HepG2 (cell line): ENCODE results near the gene NEURL1.

Source experiments
- CREM ChIP-seq, 2 experiments: sonication (generic) in 1 of 2; formaldehyde crosslinking in 1 of 2; IDR thresholded peaks; 2 replicates each; pipeline versions ENCODE4 v1.4.0 to v1.6.1; 2016 to 2020; ENCODE audit warnings: antibody characterized with exemption in 1 of 2, mild to moderate bottlenecking in 1 of 2, missing genetic modification reagents in 1 of 2
- CTCF ChIP-seq: sonication (generic); formaldehyde crosslinking; IDR thresholded peaks from 2 replicates; pipeline ENCODE4 v1.5.0; 2020; ENCODE audit warnings: mild to moderate bottlenecking, missing genetic modification reagents, moderate library complexity
- ZNF44 ChIP-seq: sonication (generic); formaldehyde crosslinking; IDR thresholded peaks from 2 replicates; pipeline ENCODE4 v1.5.1; 2020; ENCODE audit warnings: mild to moderate bottlenecking, missing genetic modification reagents

- TF ChIP-seq CREM (IDR thresholded peaks at IDR 0.05) (no peak), CREM (CRISPR knock-in tag; IDR thresholded peaks at IDR 0.05) (no peak), CTCF (CRISPR knock-in tag) (no peak), ZNF44 (CRISPR knock-in tag) (no peak)
Measured at GRCh38 chr10:103513380-103514060, 20.0 kb downstream of the NEURL1 start.
